Epithelial cell of proximal tubule (primary cell): ENCODE data around the gene TMEM258. TPM values are rescaled to one million over a fixed set of nuclear protein-coding genes. Genes with fewer than 3 reads are reported as not detected.
A peak's percentile ranks its signal among the peaks of the same experiment; 100 is the strongest.

ENCODE experiments used
- DNase-seq: peaks from one replicate; pipeline ENCODE4 v3.0.0-alpha.2; 2011; ENCODE audit warnings: low read depth
- H3K4me3 ChIP-seq: 2 replicates; pipeline ENCODE4 v1.5.1; 2011; ENCODE audit warnings: low read depth, mild to moderate bottlenecking, low read length
- CTCF ChIP-seq: conservative IDR thresholded peaks from 2 replicates; pipeline ENCODE4 v1.5.1; 2012; ENCODE audit warnings: low read depth, mild to moderate bottlenecking, low read length
- total RNA-seq: library from RNA; depleted of rRNA; stranded (reverse); fragments of >200 nt; gene quantifications from 2 replicates; pipeline ENCODE4 v1.2.3, GENCODE V29; 2015

Gene TMEM258
- total RNA-seq, 1 donor from 2014 or later, result 95.1 TPM

GRCh38 chr11:61820174-61820573 lies 27.8 kb upstream of the TMEM258 start:
- no peak for TF ChIP-seq CTCF
- H3K4me3 ChIP-seq, result no peak overlapping the region
- DNase-seq, result peak; percentile 43

- TF ChIP-seq CTCF, result no peak
- peak overlapping the region; percentile 91 for H3K4me3 ChIP-seq
- no peak for DNase-seq
Observed at GRCh38 chr11:61817471-61818202, 25.2 kb upstream of the TMEM258 start.

- no peak for DNase-seq
- peak; percentile 63 for TF ChIP-seq CTCF
- H3K4me3 ChIP-seq, result peak within 1 kb of the TSS; percentile 91
Observed at GRCh38 chr11:61816736-61817455, 24.5 kb upstream of the TMEM258 start, which contains the start of gene FADS1. TSS of gene FADS1 (minus strand) at chr11:61817003. CDS start at chr11:61816929, 74 bp downstream.

- no peak for DNase-seq
- H3K4me3 ChIP-seq, result peak overlapping the region; percentile 91
- no peak for TF ChIP-seq CTCF
Observed at GRCh38 chr11:61815790-61816735, 23.7 kb upstream of the TMEM258 start.

GRCh38 chr11:61814958-61815789 lies 22.8 kb upstream of the TMEM258 start:
- peak; percentile 61 for DNase-seq
- TF ChIP-seq CTCF, result no peak
- H3K4me3 ChIP-seq, result peak overlapping the region; percentile 91
